IPS-11a (cell line): ENCODE results near the gene SUGCT.

ENCODE experiments used
- H3K4me3 ChIP-seq: one replicate; pipeline ENCODE4 v1.5.1; 2013; ENCODE audit warnings: low read depth, low read length, control low read depth

The SUGCT gene

GRCh38 chr7:40755438-40755837 is 620.6 kb downstream of the SUGCT start:
- no peak overlapping the region for H3K4me3 ChIP-seq

DNA sequence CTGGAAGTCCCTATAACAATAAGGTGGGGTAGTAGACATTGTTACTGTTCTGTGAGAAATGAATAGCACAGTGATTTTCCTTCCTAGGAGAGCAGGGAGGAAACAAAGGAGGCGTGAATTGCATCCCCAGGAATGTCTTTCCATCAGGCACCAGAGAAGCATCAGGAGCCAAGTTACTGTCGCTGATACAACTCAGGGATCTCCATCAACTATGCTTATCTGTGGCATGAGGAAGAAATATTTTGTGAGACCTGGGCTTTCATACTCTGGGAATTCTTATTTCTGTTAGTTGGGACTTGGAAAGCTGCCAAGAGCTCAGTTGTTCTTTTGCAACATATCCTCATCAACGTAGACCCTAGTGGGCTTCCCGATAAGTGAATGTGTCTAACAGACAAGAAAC is 622.3 kb downstream of the SUGCT start:
- H3K4me3 ChIP-seq, result no peak overlapping the region

GRCh38 chr7:40758590-40758989 is 623.8 kb downstream of the SUGCT start:
- no peak overlapping the region for H3K4me3 ChIP-seq

DNA sequence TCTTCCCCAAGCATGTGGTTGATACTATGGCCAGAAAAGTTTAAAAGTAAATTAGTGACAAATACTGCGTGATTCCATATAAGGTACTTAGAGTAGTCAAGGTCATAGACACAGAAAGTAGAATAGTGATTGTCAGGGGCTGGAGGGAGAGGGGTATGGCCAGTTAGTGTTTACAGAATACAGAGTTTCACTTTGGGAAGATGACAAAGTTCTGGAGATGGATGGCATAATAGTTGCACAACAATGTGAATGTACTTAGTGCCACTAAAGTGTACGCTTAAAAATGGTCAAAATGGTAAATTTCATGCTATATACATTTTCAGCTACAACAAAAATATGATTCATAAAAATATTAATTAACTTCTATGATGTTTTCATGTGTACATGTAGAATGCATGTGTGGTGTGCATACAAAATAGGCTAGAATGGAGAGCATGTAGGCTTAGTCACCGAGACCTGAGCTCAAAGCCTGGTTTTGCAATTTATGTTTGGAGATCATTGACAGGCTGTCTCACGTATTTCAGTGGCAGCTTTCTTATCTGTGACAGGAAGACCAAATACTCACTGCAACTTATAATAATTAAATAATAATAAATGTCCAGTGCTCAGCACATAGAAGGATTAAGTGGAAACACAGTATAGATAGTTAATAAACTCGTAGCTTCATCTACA is 625.6 kb downstream of the SUGCT start:
- no peak overlapping the region for H3K4me3 ChIP-seq

GRCh38 chr7:40760987-40761386 is 626.2 kb downstream of the SUGCT start:
- no peak overlapping the region for H3K4me3 ChIP-seq

DNA sequence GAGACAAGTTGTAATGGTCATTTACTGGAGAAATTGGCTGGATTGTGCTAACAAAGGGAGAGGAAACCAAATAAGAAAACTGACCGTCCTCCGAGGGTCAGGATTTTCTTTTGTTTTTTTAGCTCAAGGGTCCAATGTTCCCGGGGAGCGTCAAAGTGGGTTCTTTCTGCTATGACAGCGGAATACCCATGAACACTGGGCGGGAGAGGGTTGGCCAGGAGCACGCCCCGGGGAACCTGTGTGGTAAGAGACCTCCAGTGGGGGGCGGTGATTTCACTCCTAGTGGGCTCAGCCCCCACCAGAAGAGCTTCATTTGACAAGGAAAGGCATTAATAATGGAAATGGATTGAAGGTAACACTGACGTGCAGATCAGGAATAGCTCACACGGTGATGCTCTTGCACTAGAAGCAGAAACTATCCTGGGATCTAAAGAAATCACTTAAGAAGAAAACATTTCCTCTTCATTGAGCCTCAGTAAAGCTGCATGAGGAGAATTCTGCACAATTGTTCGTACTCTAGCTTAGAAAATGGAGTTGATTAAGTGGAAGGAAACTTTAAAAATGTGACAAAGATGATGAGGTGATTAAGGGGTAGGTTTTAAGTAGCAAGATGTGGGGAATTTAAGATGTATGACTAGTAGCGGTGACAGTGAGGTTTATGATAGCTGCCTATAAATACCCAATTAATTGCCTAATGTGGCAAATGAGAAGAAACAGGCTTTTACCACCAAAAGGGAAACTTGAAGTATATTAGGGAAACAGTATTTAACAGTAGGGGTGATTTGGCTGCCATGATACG is 627.2 kb downstream of the SUGCT start:
- no peak overlapping the region for H3K4me3 ChIP-seq

DNA sequence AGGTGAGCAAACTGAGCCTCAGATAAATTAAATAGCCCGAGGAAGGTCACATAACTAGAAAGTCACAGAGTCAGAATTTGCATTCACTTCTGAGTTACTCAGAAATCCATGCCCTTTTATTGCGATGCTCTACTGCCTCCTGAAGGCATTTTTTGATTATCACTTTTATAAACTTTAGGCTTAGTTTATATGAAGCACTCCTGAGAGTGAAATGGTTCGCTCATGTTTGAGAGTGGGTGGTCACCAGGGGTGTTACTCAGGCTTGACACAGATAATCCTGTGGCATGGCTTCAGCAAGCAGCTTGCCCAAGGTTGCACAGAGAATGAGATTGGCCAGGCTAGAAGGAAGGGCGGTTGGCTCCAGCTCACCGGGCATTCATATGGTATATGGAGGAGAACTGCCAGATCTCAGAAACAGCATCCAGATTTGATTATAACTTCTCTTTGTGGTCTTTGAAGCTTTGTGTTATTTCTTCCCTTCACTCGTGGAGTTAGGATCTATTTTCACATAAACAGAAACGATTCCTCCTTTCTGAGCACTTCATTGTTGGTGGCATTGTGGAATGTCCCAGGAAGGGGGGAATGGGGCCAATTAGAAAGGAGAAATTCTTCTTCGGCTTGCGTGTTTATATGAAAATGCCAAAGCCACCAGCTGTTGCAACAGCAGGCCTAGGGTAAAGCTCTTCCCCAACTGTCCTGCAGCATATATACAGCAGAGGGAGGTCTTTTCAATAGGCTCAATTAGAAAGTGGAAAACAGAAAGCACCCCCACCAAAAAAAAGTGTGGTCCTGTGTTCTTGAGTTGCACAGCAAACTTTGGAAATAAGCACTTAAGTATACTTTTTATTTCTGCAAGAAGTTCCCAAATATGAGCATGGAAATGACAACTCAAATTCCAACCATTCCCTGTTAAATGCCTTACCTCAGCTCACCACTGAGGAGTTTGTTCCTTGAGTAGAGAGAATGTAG is 628.8 kb downstream of the SUGCT start:
- H3K4me3 ChIP-seq, result no peak overlapping the region

DNA sequence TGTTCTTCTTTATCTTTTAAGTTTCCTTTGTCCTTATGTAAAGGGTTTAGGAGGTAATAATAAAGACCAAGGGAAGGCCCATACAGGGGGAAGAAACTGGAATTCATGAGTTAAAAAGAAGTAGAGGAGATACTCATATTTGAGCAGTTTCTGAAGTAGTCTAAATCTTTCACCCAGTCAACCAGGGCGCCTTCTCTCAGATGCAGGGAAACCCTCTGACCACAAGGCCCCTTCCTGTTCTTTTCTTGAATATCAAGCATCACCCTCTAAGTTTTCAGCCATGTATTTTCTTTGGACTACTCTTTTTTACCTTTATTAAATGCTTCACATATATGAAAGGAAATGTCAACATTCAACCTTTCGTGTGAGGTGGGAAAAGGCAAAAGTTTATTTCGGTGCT is 630.8 kb downstream of the SUGCT start:
- H3K4me3 ChIP-seq, result no peak overlapping the region

DNA sequence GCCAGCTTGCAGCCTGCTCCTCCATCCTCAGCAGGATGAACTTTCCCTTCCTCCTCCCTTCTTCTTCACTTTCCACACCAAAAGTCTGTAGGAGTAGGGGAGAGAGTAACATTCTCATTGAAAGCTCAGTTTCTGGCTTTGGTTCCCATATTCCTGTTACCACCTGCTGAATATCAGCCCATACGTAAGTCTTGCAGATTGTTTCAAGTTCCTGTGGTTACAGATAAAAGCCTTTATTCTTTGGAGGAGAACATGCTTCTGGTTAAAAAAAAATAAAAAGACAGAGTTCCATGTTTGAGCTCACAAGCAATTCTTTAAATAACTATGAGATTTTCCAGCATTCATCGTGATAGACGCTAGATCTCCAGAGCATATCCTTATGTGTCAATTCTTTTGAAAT is 637.3 kb downstream of the SUGCT start:
- H3K4me3 ChIP-seq, result no peak overlapping the region

- no peak overlapping the region for H3K4me3 ChIP-seq
Measured at GRCh38 chr7:40773656-40774055, 638.9 kb downstream of the SUGCT start.

GRCh38 chr7:40775877-40776276 is 641.1 kb downstream of the SUGCT start:
- no peak overlapping the region for H3K4me3 ChIP-seq

DNA sequence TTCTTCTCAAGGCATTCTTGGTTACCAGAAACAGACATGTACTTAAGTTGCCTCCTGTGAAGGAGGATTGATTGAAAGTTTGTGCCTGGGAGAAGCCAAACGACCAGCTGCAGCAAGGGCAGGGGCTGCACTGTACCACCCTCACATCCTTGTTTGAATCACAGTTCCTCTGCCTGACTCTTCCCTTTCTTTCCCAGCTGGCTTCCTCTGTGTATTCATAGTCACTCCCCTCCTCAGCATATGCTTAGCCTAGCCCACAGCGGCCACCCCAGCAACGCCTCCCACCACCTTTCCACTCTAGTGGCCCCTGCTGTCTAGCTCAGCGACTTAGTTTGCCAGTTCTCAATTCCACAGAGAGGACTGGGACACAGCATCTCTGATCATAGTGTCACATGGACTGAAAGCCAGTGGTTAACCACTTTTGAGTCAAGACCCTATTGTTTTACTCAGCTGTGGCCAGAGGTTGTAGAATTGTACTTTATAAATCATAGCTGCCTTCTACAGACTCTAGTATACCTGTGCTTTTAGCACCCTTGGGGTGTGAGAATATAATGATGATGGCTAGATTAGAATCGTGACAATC is 643.0 kb downstream of the SUGCT start:
- no peak overlapping the region for H3K4me3 ChIP-seq

- H3K4me3 ChIP-seq, result no peak overlapping the region
Measured at GRCh38 chr7:40780460-40780859, 645.7 kb downstream of the SUGCT start.

DNA sequence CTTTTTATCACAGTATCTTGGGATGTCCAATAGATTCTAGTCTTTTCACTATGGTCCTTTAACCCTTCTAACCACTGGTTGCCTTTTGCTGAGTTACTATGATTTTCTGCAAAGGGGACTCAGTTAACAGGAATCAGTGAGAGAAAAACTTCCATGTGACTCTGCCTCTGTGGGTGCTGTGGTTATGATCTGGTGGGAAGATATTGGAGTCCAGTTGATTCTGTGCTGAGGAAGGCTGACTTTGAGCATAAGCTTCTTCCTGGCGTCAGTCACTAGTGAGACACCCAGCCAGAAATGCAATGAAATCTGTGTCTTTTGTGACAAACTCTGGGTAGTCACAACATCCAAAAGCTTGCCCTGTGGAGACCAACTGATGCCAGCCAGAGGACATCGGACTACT is 648.0 kb downstream of the SUGCT start:
- H3K4me3 ChIP-seq, result no peak overlapping the region

- H3K4me3 ChIP-seq, result no peak overlapping the region
Measured at GRCh38 chr7:40784176-40784575, 649.4 kb downstream of the SUGCT start.

DNA sequence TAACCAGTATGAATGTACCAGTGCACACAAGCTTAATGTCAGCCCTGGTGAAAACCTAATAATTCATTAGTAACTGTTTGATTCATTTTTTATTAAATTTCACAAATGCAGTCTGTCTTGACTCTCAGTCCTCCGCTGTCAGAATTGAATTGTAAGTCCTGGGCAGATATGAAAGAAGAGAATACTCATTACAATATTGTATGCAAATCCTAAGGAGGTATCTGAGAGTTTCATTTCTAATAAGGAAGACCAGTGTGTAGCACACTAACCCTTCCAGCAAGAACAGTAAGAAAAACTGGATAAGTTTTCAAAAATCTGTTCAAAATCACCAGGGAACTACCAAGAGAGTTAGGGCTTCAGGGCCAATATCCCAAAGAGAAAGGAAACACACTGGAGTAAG is 652.1 kb downstream of the SUGCT start:
- H3K4me3 ChIP-seq, result no peak overlapping the region

DNA sequence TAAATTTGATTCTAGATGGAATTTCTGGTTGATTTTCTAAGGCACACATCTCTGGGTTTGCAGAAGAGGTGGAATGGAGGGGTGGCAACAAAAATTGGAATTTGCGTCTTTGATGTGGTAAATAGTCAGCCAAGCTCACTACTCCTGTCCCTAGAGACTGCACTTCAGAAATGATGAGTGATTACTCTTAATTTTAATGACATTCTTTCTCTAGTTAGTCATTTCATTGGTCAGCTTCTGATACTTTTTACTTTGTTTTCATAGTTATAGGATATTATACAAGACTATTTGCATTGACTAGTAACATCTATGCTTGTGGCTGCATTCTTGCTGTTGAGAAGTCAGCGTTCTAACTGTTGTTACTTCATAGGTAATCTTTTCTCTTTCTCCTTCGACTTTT is 658.3 kb downstream of the SUGCT start:
- H3K4me3 ChIP-seq, result no peak overlapping the region

- no peak overlapping the region for H3K4me3 ChIP-seq
Measured at GRCh38 chr7:40795607-40796006, 660.8 kb downstream of the SUGCT start.

GRCh38 chr7:40796723-40797122 is 661.9 kb downstream of the SUGCT start:
- H3K4me3 ChIP-seq, result no peak overlapping the region

GRCh38 chr7:40798613-40799012 is 663.8 kb downstream of the SUGCT start:
- H3K4me3 ChIP-seq, result no peak overlapping the region
